ENCODE data around the gene FIGN. TPM values are rescaled to one million over a fixed set of nuclear protein-coding genes. Genes with fewer than 3 reads are reported as not detected.

Gene FIGN
- total and polyA plus RNA-seq, 9 of the 15 experiments (the other 6 are each of a cell fraction or from before 2014, with no cell fraction given): 0.02 TPM; not detected in 8

- TF ChIP-seq TAL1 (IDR thresholded peaks at IDR 0.05) (no peak), SMAD1 (IDR thresholded peaks at IDR 0.05; ENCODE audit: low read depth, low read length, partially characterized antibody) (no peak), WHSC1 (IDR thresholded peaks at IDR 0.05; ENCODE audit: low read length) (no peak)
These were observed 19.7 kb downstream of the FIGN start (continued) for GRCh38 chr2:163716101-163716500.

- Histone ChIP-seq H3K9me1 (ENCODE audit: control insufficient read depth, insufficient read depth, low read length) (no peaks in the 10 kb centered on the region), H3K27me3 (ENCODE audit: control insufficient read depth in 2 of 2, insufficient read depth in 2 of 2, low read length in 2 of 2) (no peaks in the 10 kb centered on the region), H3K4me2 (ENCODE audit: insufficient read depth, low read length) (no peak overlapping the region), H3K9ac (ENCODE audit: insufficient read depth in 1 of 2, low read depth in 2 of 2, low read length in 2 of 2) (no peak overlapping the region), H3K79me2 (ENCODE audit: control insufficient read depth, insufficient read depth, low read length) (no peaks in the 10 kb centered on the region), H3K4me1 (replicated peaks in 1 of 2; ENCODE audit: control insufficient read depth in 2 of 2, insufficient read depth in 2 of 2, low read length in 2 of 2) (no peaks in the 10 kb centered on the region), H3K27ac (ENCODE audit: extremely low read depth, low read depth, low read length) (no peak overlapping the region), H3K9me3 (replicated peaks; ENCODE audit: control insufficient read depth, insufficient read depth, low read depth, low read length) (no peaks in the 10 kb centered on the region; the same call in 1 of the 2 replicates), H3K4me3 (no peak overlapping the region), H2AFZ (ENCODE audit: low read depth, low read length) (no peak overlapping the region), H4K20me1 (replicated peaks; ENCODE audit: control insufficient read depth, insufficient read depth, low read length) (no peaks in the 10 kb centered on the region), H3K36me3 (ENCODE audit: control insufficient read depth, insufficient read depth, low read length) (no peaks in the 10 kb centered on the region)
- BruUV-seq (replicated peaks): no TSS peak
- intact Hi-C loops (cut with micrococcal nuclease) (no loop called here), in situ Hi-C loops (cut with MboI) (no loop called here)
- TF ChIP-seq STAT6 (CRISPR knock-in tag; IDR thresholded peaks at IDR 0.05) (no peak), ZKSCAN3 (CRISPR knock-in tag; IDR thresholded peaks at IDR 0.05) (no peak), ATF7 (IDR thresholded peaks at IDR 0.05) (no peak), ZNF583 (CRISPR knock-in tag; IDR thresholded peaks at IDR 0.05) (no peak), CHD4 (IDR thresholded peaks at IDR 0.05; ENCODE audit: insufficient read depth, insufficient replicate concordance, low read depth, low read length, poor library complexity, severe bottlenecking) (no peak)
- 0% methylated on average over 1 of the region's 1 CpG for WGBS (ENCODE audit: insufficient coverage, low coverage, missing lambda C conversion rate)
- FAIRE-seq (no peak), DNase-seq (ENCODE audit: extremely low read depth in 1 of 4, low spot score in 3 of 4) (no peak), ATAC-seq (no peak)
- CTCF ChIA-PET (ENCODE audit: low intra/inter-chr PET ratio): no interaction called here
- POLR2A ChIA-PET: no interaction called here
These were observed 20.1 kb downstream of the FIGN start for GRCh38 chr2:163715668-163716067.

Measured in K562 (cell line).